ENCODE data around the gene INSYN1. TPM values are rescaled to one million over a fixed set of nuclear protein-coding genes. Genes with fewer than 3 reads are reported as not detected.

INSYN1 gene
- total and polyA plus RNA-seq, 3 donors from 2014 or later, result 8.9 to 18.9 (median 15.9) TPM

DNA sequence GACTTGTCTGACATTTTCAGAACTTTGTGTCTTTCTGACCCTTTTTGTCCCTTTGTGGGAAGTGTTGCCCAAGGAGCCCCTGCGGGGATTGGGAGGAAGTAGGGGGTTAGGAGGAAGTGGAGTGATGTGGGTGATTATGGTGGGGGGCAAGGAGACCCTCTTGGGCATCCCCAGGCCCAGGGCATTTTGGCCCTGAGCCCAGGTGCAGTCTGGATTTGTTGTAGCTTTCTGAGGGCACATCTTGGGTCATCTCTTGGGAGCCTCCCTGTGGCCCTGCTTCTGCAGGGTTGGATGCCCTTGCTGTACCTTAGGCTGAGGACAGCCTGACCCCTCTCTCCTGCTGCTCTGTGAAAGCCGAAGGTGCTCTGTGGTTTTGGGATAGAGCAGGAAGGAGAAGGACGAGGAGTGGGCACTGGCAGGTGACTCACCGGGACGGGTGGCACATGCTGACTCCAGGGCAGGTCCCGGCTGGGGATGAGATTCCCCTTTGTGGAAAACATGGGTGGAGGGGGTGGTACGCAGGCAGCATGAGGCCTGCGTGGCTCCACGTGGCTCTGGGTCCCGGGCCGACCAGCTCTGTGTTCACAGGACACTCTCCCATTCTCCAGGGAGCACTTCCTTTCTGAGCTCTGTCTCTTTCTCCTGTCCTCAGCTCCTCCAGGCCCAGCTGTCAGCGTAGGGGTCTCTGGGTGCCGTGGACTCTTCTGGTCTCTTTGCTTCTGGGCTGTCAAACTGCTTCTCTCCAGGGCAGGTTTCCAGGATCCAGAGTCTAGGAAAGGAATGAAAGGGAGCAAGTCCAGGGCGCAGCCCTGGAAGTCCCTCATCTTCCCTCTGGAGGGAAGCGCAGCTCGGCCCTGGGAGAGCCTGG, 57.1 kb downstream of the INSYN1 start:
- peaks cover 14% of the 10 kb centered on the region for H3K4me1 ChIP-seq
- no peak for DNase-seq
- 80 to 86% methylated on average over 15 to 16 of the region's 16 CpGs for WGBS, 2 donors
- TF ChIP-seq, protein P1, sequence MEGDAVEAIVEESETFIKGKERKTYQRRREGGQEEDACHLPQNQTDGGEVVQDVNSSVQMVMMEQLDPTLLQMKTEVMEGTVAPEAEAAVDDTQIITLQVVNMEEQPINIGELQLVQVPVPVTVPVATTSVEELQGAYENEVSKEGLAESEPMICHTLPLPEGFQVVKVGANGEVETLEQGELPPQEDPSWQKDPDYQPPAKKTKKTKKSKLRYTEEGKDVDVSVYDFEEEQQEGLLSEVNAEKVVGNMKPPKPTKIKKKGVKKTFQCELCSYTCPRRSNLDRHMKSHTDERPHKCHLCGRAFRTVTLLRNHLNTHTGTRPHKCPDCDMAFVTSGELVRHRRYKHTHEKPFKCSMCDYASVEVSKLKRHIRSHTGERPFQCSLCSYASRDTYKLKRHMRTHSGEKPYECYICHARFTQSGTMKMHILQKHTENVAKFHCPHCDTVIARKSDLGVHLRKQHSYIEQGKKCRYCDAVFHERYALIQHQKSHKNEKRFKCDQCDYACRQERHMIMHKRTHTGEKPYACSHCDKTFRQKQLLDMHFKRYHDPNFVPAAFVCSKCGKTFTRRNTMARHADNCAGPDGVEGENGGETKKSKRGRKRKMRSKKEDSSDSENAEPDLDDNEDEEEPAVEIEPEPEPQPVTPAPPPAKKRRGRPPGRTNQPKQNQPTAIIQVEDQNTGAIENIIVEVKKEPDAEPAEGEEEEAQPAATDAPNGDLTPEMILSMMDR (IDR thresholded peaks at IDR 0.05), result no peak
- no peak for TF ChIP-seq POLR2A (IDR thresholded peaks at IDR 0.05)
- H3K27me3 ChIP-seq, result no peaks in the 10 kb centered on the region
- H3K36me3 ChIP-seq (ENCODE audit: low read depth, missing control alignments), result no peaks in the 10 kb centered on the region
- H3K9me3 ChIP-seq, result no peaks in the 10 kb centered on the region
- H3K27ac ChIP-seq, result no peak overlapping the region
- H3K4me3 ChIP-seq, result no peak overlapping the region
- intact Hi-C loops (cut with DNase I; ENCODE audit: low total_unique reads), result no loop called here

DNA sequence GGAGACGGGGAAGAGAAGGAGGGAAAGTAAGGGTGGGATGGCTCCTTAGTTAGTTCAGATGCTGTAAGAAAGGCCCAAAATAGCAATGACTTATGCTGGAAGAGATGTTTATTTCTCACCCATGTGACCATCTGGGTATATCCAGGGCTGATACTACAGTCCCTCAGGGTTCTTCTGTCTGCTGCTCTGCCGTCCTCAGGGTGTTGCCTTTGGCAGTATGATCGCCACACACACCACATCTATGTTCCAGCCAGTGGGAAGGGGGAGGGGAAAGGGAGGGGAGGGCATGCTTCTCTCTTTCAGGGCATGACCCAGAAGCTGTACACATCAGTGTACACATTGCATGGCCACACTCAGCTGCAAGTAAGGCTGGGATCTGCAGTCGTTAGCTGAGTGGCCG, 58.7 kb downstream of the INSYN1 start:
- TF ChIP-seq, protein P1 (IDR thresholded peaks at IDR 0.05), result no peak
- Histone ChIP-seq H3K9me3 (no peaks in the 10 kb centered on the region), H3K36me3 (ENCODE audit: low read depth, missing control alignments) (no peaks in the 10 kb centered on the region), H3K4me3 (no peak overlapping the region), H3K27ac (no peak overlapping the region), H3K4me1 (peaks cover 14% of the 10 kb centered on the region), H3K27me3 (no peaks in the 10 kb centered on the region)
- no peak for DNase-seq
- intact Hi-C loops (cut with DNase I; ENCODE audit: low total_unique reads), result no loop called here
- WGBS, 2 donors, result 59 to 68% methylated on average over 5 of the region's 5 CpGs

- H3K36me3 ChIP-seq (ENCODE audit: low read depth, missing control alignments), result no peaks in the 10 kb centered on the region
- H3K4me3 ChIP-seq, result no peak overlapping the region
- intact Hi-C loops (cut with DNase I; ENCODE audit: low total_unique reads), result no loop called here
- H3K4me1 ChIP-seq, result peaks cover 16% of the 10 kb centered on the region
- DNase-seq, result peak; percentile 71
- TF ChIP-seq, protein P1 (IDR thresholded peaks at IDR 0.05), result peak in 1 of 3 experiments; percentile 2
- TF ChIP-seq POLR2A (IDR thresholded peaks at IDR 0.05), result no peak
- H3K9me3 ChIP-seq, result no peaks in the 10 kb centered on the region
- H3K27me3 ChIP-seq, result no peaks in the 10 kb centered on the region
- WGBS, 2 donors, result 58% methylated on average over 6 of the region's 6 CpGs
- H3K27ac ChIP-seq, result no peak overlapping the region
These were observed 61.8 kb downstream of the INSYN1 start for GRCh38 chr15:73691396-73691795.

GRCh38 chr15:73688455-73688854, 64.7 kb downstream of the INSYN1 start:
- WGBS, 2 donors, result 71 to 89% methylated on average over 3 to 6 of the region's 6 CpGs
- Histone ChIP-seq H3K27me3 (no peaks in the 10 kb centered on the region), H3K4me3 (no peak overlapping the region), H3K9me3 (no peaks in the 10 kb centered on the region), H3K27ac (no peak overlapping the region), H3K36me3 (ENCODE audit: low read depth, missing control alignments) (no peaks in the 10 kb centered on the region), H3K4me1 (peaks cover 23% of the 10 kb centered on the region)
- TF ChIP-seq POLR2A (IDR thresholded peaks at IDR 0.05), result no peak
- TF ChIP-seq, protein P1 (IDR thresholded peaks at IDR 0.05), result no peak
- intact Hi-C loops (cut with DNase I; ENCODE audit: low total_unique reads), result no loop called here
- no peak for DNase-seq

DNA sequence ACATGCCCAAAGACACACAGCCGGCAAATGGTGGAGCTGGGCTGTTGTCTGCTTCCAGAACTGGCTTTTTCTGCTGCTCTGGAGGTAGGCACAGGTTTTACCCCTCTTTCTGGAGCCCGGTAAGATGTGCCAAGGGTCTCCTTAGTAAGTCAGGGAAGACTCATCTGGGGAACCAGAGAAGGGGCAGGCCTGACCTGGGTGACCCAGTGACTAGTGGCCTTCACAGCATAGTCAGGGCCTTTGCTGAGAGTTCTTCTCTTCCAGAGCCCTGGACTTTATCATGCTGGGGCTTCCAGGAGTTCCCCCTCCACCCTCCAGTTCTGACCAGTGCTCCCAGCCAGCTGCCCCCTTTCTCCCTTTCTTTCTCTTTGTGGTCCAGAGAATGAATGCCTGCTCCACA, 65.8 kb downstream of the INSYN1 start:
- DNase-seq, result no peak
- WGBS, 2 donors, result 97% methylated on average over 2 of the region's 2 CpGs; no CpG with 5 or more reads in 1 of the 2 donors
- no peak overlapping the region for H3K4me3 ChIP-seq
- no peak overlapping the region for H3K27ac ChIP-seq
- TF ChIP-seq, protein P1 (IDR thresholded peaks at IDR 0.05), result no peak
- no peak for TF ChIP-seq POLR2A (IDR thresholded peaks at IDR 0.05)
- H3K4me1 ChIP-seq, result peaks cover 25% of the 10 kb centered on the region
- no peaks in the 10 kb centered on the region for H3K9me3 ChIP-seq
- intact Hi-C loops (cut with DNase I; ENCODE audit: low total_unique reads), result no loop called here
- no peaks in the 10 kb centered on the region for H3K27me3 ChIP-seq
- H3K36me3 ChIP-seq (ENCODE audit: low read depth, missing control alignments), result no peaks in the 10 kb centered on the region
